Measurements from ENCODE around the gene NGEF. TPM values are rescaled to one million over a fixed set of nuclear protein-coding genes. Genes with fewer than 3 reads are reported as not detected.

NGEF gene
- total RNA-seq, 1 experiment from 2014 or later, result 1.9 TPM

GRCh38 chr2:233041722-233042323 lies 28.8 kb upstream of the NGEF start:
- no peak overlapping the region for H3K23ac ChIP-seq (ENCODE audit: insufficient read length, low read depth, low read length)
- no peak overlapping the region for H3K4me2 ChIP-seq (ENCODE audit: insufficient read depth, insufficient read length, low read length)
- no peak overlapping the region for H4K5ac ChIP-seq (ENCODE audit: insufficient read length, low read depth, low read length)
- no peak overlapping the region for H2BK120ac ChIP-seq (ENCODE audit: low read depth, low read length, poor library complexity, severe bottlenecking)
- no peak overlapping the region for H3K18ac ChIP-seq (ENCODE audit: insufficient read length, low read depth, low read length)
- no peak for DNase-seq
- H3K23me2 ChIP-seq (ENCODE audit: insufficient read length, low read depth, low read length, poor library complexity, severe bottlenecking), result no peaks in the 10 kb centered on the region
- H4K91ac ChIP-seq (ENCODE audit: insufficient read length, low read depth, low read length), result no peak overlapping the region
- H3K4ac ChIP-seq (ENCODE audit: low read depth, low read length), result no peak overlapping the region
- Mint-ChIP-seq H3K9me3 (no peaks in the 10 kb centered on the region), H3K27me3 (ENCODE audit: low read depth) (peaks cover 7% of the 10 kb centered on the region), H3K27ac (no peak overlapping the region; a peak in 1 of 7 replicates), H3K36me3 (ENCODE audit: insufficient read depth in 1 of 3, low read depth in 3 of 3) (no peaks in the 10 kb centered on the region), H3K4me3 (no peak overlapping the region), H3K4me1 (no peaks in the 10 kb centered on the region)
- no peak for TF ChIP-seq CTCF (conservative IDR thresholded peaks at IDR 0.05)
- no peak overlapping the region for H2BK20ac ChIP-seq (ENCODE audit: low read depth, low read length, poor library complexity, severe bottlenecking)
- H3K79me1 ChIP-seq (ENCODE audit: insufficient read depth, low read depth, low read length, poor library complexity, severe bottlenecking), result no peaks in the 10 kb centered on the region
- WGBS (ENCODE audit: extremely low coverage, insufficient read length, low lambda C conversion rate), result no CpG with 5 or more reads among the region's 10 CpGs
- no peaks in the 10 kb centered on the region for H3K4me1 ChIP-seq (ENCODE audit: insufficient read depth, low read length)
- no peaks in the 10 kb centered on the region for H3K9me3 ChIP-seq (ENCODE audit: control insufficient read depth, low read depth, low read length)
- no peak overlapping the region for H2BK12ac ChIP-seq (ENCODE audit: insufficient read length, low read depth, low read length)
- H3K14ac ChIP-seq (ENCODE audit: insufficient read depth, low read length), result no peak overlapping the region
- no peak overlapping the region for H3K9ac ChIP-seq (ENCODE audit: extremely low read depth, insufficient read length, low read length)
- 0 out of 2 replicates have a peak, but pooled peaks cover 1% of the 10 kb centered on the region for H3K79me2 ChIP-seq (ENCODE audit: insufficient read depth, low read length)
- no peak overlapping the region for H3K56ac ChIP-seq (ENCODE audit: insufficient read length, low read depth, low read length)
- no peaks in the 10 kb centered on the region for H4K20me1 ChIP-seq (ENCODE audit: control insufficient read depth, insufficient read depth, insufficient read length)
- no peaks in the 10 kb centered on the region; the same call in 1 of the 2 replicates for H3K27me3 ChIP-seq (ENCODE audit: insufficient read depth, low read length)
- no peak overlapping the region for H2AK5ac ChIP-seq (ENCODE audit: insufficient read length, low read length)
- no peak overlapping the region for H2AFZ ChIP-seq (ENCODE audit: low read length)
- no peak overlapping the region for H2BK15ac ChIP-seq (ENCODE audit: low read depth, low read length)
- H3T11ph ChIP-seq (ENCODE audit: low read length), result no peak overlapping the region
- no peak overlapping the region for H4K8ac ChIP-seq (replicated peaks; ENCODE audit: insufficient read length, low read depth, low read length)
- no peak overlapping the region for H2BK5ac ChIP-seq (ENCODE audit: insufficient read length, low read length)
- H3K27ac ChIP-seq (ENCODE audit: insufficient read length, low read depth, low read length), result no peak overlapping the region

Data from H9 (cell line).